Measurements from ENCODE around the gene CDCP1.
A peak's percentile ranks its signal among the peaks of the same experiment; 100 is the strongest.
"Not testable (repeated sequence)": the region's sequence is repeated elsewhere in the genome, so short reads cannot be mapped to it uniquely, and the experiment has no call there.

CDCP1 gene

DNA sequence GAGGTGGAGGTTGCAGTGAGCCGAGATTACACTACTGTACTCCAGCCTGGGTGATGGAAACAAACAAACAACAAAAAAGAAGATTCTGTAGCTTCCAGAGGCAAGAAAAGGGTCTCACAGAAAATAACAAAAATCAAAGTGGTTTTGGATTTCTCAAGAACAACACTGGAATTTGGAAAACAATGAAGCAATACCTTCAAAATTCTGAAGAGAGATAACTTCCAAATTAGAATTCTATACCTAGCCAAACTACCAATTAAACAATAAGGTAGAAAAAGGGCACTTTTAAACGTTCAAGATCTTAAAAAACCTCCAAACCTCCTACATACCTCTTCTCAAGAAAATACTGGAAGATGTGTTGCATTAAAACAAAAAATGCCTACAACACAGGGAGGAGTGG lies 4.9 kb upstream of the CDCP1 start:
- no peaks in the 10 kb centered on the region for H3F3A ChIP-seq (ENCODE audit: insufficient read depth, low read length)
- H3K9me2 ChIP-seq (replicated peaks; ENCODE audit: insufficient read depth, low read length), result no peaks in the 10 kb centered on the region
- no peak for DNase-seq
- no peak overlapping the region for H3K4me3 ChIP-seq (ENCODE audit: low read length)
- H3K9me3 ChIP-seq (replicated peaks; ENCODE audit: insufficient read depth, low read length), result no peaks in the 10 kb centered on the region
- TF ChIP-seq EZH2phosphoT487 (IDR thresholded peaks at IDR 0.05; ENCODE audit: low read length), result no peak
- no peak overlapping the region for H2AFZ ChIP-seq (ENCODE audit: low read length)
- no peak overlapping the region for H3K4me2 ChIP-seq (ENCODE audit: low read depth, low read length)
- H3K9ac ChIP-seq (ENCODE audit: low read length), result no peak overlapping the region
- no peaks in the 10 kb centered on the region for H3K27me3 ChIP-seq (replicated peaks; ENCODE audit: insufficient read depth, low read length)
- no peak overlapping the region for H3K27ac ChIP-seq (ENCODE audit: low read length)
- no peaks in the 10 kb centered on the region for H3K79me2 ChIP-seq (ENCODE audit: low read length)
- H3K36me3 ChIP-seq (replicated peaks; ENCODE audit: insufficient read depth, low read length), result no peaks in the 10 kb centered on the region
- H4K20me1 ChIP-seq (ENCODE audit: insufficient read depth, low read length), result no peaks in the 10 kb centered on the region
- no peaks in the 10 kb centered on the region for H3K4me1 ChIP-seq (ENCODE audit: low read length)

DNA sequence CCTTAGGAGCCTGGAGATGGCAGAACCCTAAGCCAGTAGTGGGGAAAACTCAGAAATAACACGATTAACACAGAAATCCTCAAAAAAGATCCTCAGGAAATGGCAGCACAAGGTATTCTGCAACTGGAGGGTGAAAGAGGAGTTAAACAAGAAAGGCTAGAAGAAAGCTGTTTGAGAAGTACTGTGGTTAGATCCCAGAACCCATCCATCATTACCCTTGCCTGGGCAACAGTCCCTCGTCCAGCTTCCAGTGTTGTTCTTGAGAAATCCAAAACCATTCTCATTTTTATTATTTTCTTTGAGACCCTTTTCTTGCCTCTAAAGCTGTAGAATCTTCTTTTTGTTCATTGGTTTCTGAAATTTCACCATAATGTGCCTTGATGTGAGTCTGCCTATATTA lies 2.7 kb upstream of the CDCP1 start:
- Histone ChIP-seq H3K79me2 (ENCODE audit: low read length) (no peaks in the 10 kb centered on the region), H3K4me1 (ENCODE audit: low read length) (no peaks in the 10 kb centered on the region), H3K9me2 (replicated peaks; ENCODE audit: insufficient read depth, low read length) (no peaks in the 10 kb centered on the region), H3K27me3 (replicated peaks; ENCODE audit: insufficient read depth, low read length) (no peaks in the 10 kb centered on the region), H3K4me2 (ENCODE audit: low read depth, low read length) (no peak overlapping the region), H3K4me3 (ENCODE audit: low read length) (no peak overlapping the region), H3F3A (ENCODE audit: insufficient read depth, low read length) (no peaks in the 10 kb centered on the region), H4K20me1 (ENCODE audit: insufficient read depth, low read length) (no peaks in the 10 kb centered on the region), H3K9ac (ENCODE audit: low read length) (no peak overlapping the region), H2AFZ (ENCODE audit: low read length) (no peak overlapping the region), H3K9me3 (replicated peaks; ENCODE audit: insufficient read depth, low read length) (no peaks in the 10 kb centered on the region), H3K36me3 (replicated peaks; ENCODE audit: insufficient read depth, low read length) (no peaks in the 10 kb centered on the region), H3K27ac (ENCODE audit: low read length) (no peak overlapping the region)
- TF ChIP-seq EZH2 (optimal IDR thresholded peaks at IDR 0.05; ENCODE audit: low read depth, low read length), result no peak
- no peak for TF ChIP-seq EZH2phosphoT487 (IDR thresholded peaks at IDR 0.05; ENCODE audit: low read length)
- no peak for TF ChIP-seq CTCF (IDR thresholded peaks at IDR 0.05; ENCODE audit: low read length)
- DNase-seq, result no peak

DNA sequence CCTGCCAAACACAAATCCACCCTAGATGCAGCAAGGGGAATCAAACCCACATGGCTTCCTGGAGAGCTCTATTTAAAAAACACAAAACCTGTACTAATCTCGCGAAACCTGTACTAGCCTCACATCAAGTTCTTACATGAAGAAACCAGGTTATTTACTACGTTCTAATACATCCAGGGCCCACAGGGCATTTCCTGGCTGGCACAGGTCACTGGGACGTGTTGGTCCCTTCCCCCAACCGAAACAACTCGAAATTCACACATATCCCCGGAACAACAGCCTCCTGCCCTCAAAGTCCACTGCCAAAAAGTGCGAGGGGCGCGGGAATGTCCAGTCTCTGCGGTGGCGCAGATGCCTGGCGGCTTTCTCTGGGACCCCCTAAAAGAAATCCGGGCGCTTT lies 955 bp downstream of the CDCP1 start:
- no peak overlapping the region for H3K9ac ChIP-seq (ENCODE audit: low read length)
- no peaks in the 10 kb centered on the region for H3K36me3 ChIP-seq (replicated peaks; ENCODE audit: insufficient read depth, low read length)
- H3K9me2 ChIP-seq (replicated peaks; ENCODE audit: insufficient read depth, low read length), result no peaks in the 10 kb centered on the region
- no peak overlapping the region for H3K4me2 ChIP-seq (ENCODE audit: low read depth, low read length)
- no peak for DNase-seq
- H3K9me3 ChIP-seq (replicated peaks; ENCODE audit: insufficient read depth, low read length), result no peaks in the 10 kb centered on the region
- no peaks in the 10 kb centered on the region for H4K20me1 ChIP-seq (ENCODE audit: insufficient read depth, low read length)
- H3K79me2 ChIP-seq (ENCODE audit: low read length), result no peaks in the 10 kb centered on the region
- H3K4me1 ChIP-seq (ENCODE audit: low read length), result no peaks in the 10 kb centered on the region
- no peaks in the 10 kb centered on the region for H3F3A ChIP-seq (ENCODE audit: insufficient read depth, low read length)
- H2AFZ ChIP-seq (ENCODE audit: low read length), result no peak overlapping the region
- H3K27me3 ChIP-seq (replicated peaks; ENCODE audit: insufficient read depth, low read length), result no peaks in the 10 kb centered on the region
- H3K4me3 ChIP-seq (ENCODE audit: low read length), result no peak overlapping the region
- H3K27ac ChIP-seq (ENCODE audit: low read length), result no peak overlapping the region
- TF ChIP-seq EZH2 (optimal IDR thresholded peaks at IDR 0.05; ENCODE audit: low read depth, low read length) (no peak), CTCF (IDR thresholded peaks at IDR 0.05; ENCODE audit: low read length) (no peak), EZH2phosphoT487 (IDR thresholded peaks at IDR 0.05; ENCODE audit: low read length) (no peak)

DNA sequence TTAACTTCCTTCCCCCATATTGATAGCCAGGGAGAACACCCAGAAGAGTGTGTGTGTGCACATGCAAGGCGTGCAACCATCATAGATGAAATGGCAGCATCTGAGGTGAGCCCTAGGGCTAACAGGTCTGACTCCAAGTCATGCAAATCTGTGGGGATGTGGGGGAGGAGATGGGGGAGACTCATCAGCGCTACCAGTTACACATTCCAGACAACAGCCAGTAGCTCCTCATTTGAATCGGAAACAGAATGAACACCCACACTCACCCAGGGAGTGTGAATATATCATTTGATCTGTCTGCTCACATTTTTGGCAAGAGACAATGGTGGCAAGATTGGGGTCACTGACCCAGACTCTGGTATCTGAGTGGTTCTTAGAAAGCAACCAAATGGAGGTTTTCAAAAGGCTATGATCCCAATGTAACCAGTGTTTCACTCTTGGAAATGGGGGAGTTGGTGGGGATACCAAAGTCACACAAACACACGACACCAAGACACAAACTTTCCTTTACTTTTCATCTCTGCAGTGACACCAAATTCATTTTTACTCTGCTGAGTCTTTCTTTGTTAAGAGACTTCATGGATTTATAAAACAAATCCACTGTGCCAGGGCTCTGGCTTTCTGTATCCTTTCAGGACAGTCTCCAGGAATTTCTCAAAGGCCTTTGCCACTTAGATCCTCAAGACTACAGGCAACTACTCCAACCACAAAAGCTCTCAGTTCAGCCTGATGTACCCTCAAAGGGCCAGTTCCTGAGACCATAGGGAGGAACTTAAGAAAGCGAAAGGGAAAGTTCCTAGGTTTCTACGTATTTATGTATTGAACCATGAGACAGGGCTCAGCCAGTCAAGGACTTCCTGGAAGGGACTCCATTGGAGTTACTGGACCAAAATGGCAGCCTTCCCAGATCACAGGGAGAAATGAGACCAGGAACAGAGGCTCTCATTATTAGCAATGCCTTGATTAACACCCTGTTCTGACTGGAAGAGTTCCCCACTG lies 2.2 kb downstream of the CDCP1 start:
- Histone ChIP-seq H3K27me3 (replicated peaks; ENCODE audit: insufficient read depth, low read length) (no peaks in the 10 kb centered on the region), H3K79me2 (ENCODE audit: low read length) (no peaks in the 10 kb centered on the region), H3K36me3 (replicated peaks; ENCODE audit: insufficient read depth, low read length) (no peaks in the 10 kb centered on the region), H3F3A (ENCODE audit: insufficient read depth, low read length) (no peaks in the 10 kb centered on the region), H2AFZ (ENCODE audit: low read length) (peak overlapping the region; percentile 21), H3K4me2 (ENCODE audit: low read depth, low read length) (peak overlapping the region; percentile 22; the same call in 1 of the 2 replicates), H4K20me1 (ENCODE audit: insufficient read depth, low read length) (no peaks in the 10 kb centered on the region), H3K4me3 (ENCODE audit: low read length) (no peak overlapping the region), H3K4me1 (ENCODE audit: low read length) (no peaks in the 10 kb centered on the region), H3K9me3 (replicated peaks; ENCODE audit: insufficient read depth, low read length) (no peaks in the 10 kb centered on the region), H3K27ac (ENCODE audit: low read length) (no peak overlapping the region), H3K9me2 (replicated peaks; ENCODE audit: insufficient read depth, low read length) (no peaks in the 10 kb centered on the region), H3K9ac (ENCODE audit: low read length) (no peak overlapping the region)
- TF ChIP-seq EZH2phosphoT487 (IDR thresholded peaks at IDR 0.05; ENCODE audit: low read length) (no peak), CTCF (IDR thresholded peaks at IDR 0.05; ENCODE audit: low read length) (no peak), EZH2 (optimal IDR thresholded peaks at IDR 0.05; ENCODE audit: low read depth, low read length) (no peak)
- DNase-seq, result peak; percentile 45

GRCh38 chr3:45140770-45141155 lies 5.4 kb downstream of the CDCP1 start:
- H3K9me2 ChIP-seq (replicated peaks; ENCODE audit: insufficient read depth, low read length); H3K9me3 ChIP-seq (replicated peaks; ENCODE audit: insufficient read depth, low read length); H3K36me3 ChIP-seq (replicated peaks; ENCODE audit: insufficient read depth, low read length); H3K27me3 ChIP-seq (replicated peaks; ENCODE audit: insufficient read depth, low read length); H4K20me1 ChIP-seq (ENCODE audit: insufficient read depth, low read length); H3K9ac ChIP-seq (ENCODE audit: low read length); H3K4me1 ChIP-seq (ENCODE audit: low read length); DNase-seq; H3K27ac ChIP-seq (ENCODE audit: low read length); H3K79me2 ChIP-seq (ENCODE audit: low read length); H3K4me3 ChIP-seq (ENCODE audit: low read length); H3K4me2 ChIP-seq (ENCODE audit: low read depth, low read length); H2AFZ ChIP-seq (ENCODE audit: low read length); H3F3A ChIP-seq (ENCODE audit: insufficient read depth, low read length): not testable (repeated sequence)

Measured in MM.1S (cell line).